ENCODE measurements around the gene DUSP28. TPM values are rescaled to one million over a fixed set of nuclear protein-coding genes. Genes with fewer than 3 reads are reported as not detected.

Gene DUSP28
- total RNA-seq, 1 donor from 2014 or later = 2.8 TPM

GRCh38 chr2:240605867-240606743, 45.9 kb downstream of the DUSP28 start:
- no peak for TF ChIP-seq CTCF (IDR thresholded peaks at IDR 0.05; ENCODE audit: partially characterized antibody, unreplicated experiment)
- Mint-ChIP-seq H3K9me3 (ENCODE audit: unreplicated experiment) (peaks cover 5% of the 10 kb centered on the region), H3K36me3 (ENCODE audit: unreplicated experiment) (no peaks in the 10 kb centered on the region), H3K27me3 (ENCODE audit: unreplicated experiment) (no peaks in the 10 kb centered on the region), H3K4me1 (ENCODE audit: low read depth, unreplicated experiment) (no peaks in the 10 kb centered on the region), H3K27ac (ENCODE audit: unreplicated experiment) (no peak overlapping the region), H3K4me3 (ENCODE audit: unreplicated experiment) (no peak overlapping the region)
- no peak for DNase-seq

- H3K4me3 Mint-ChIP-seq (ENCODE audit: unreplicated experiment) = no peak overlapping the region
- TF ChIP-seq CTCF (IDR thresholded peaks at IDR 0.05; ENCODE audit: partially characterized antibody, unreplicated experiment) = no peak
- no peak for DNase-seq
- peaks cover 2% of the 10 kb centered on the region for H3K9me3 Mint-ChIP-seq (ENCODE audit: unreplicated experiment)
- H3K27ac Mint-ChIP-seq (ENCODE audit: unreplicated experiment) = no peak overlapping the region
- no peaks in the 10 kb centered on the region for H3K4me1 Mint-ChIP-seq (ENCODE audit: low read depth, unreplicated experiment)
- peaks cover 2% of the 10 kb centered on the region for H3K27me3 Mint-ChIP-seq (ENCODE audit: unreplicated experiment)
- peaks cover 20% of the 10 kb centered on the region for H3K36me3 Mint-ChIP-seq (ENCODE audit: unreplicated experiment)
Measured at GRCh38 chr2:240611601-240612210, 51.5 kb downstream of the DUSP28 start.

Other genes with a start within 250 kb of the DUSP28 start
- gene GPC1, start 124.7 kb upstream of the DUSP28 start, total RNA-seq (ENCODE audit: unreplicated experiment) = 155 TPM
- 9.0 TPM for gene ANKMY1, start 2.4 kb upstream of the DUSP28 start, total RNA-seq (ENCODE audit: unreplicated experiment)
- gene RNPEPL1, start 8.1 kb downstream of the DUSP28 start, total RNA-seq (ENCODE audit: unreplicated experiment) = 20.9 TPM
- 67.1 TPM for gene CAPN10, start 26.4 kb downstream of the DUSP28 start, total RNA-seq (ENCODE audit: unreplicated experiment)
- 1.5 TPM for gene GPR35, start 65.1 kb downstream of the DUSP28 start, total RNA-seq (ENCODE audit: unreplicated experiment)
- gene AQP12B, start 122.5 kb downstream of the DUSP28 start, total RNA-seq (ENCODE audit: unreplicated experiment) = not detected
- gene AQP12A, start 131.5 kb downstream of the DUSP28 start, total RNA-seq (ENCODE audit: unreplicated experiment) = not detected